Esophagus squamous epithelium (tissue), 5 donors: ENCODE results near the gene MELK. TPM values are rescaled to one million over a fixed set of nuclear protein-coding genes. Genes with fewer than 3 reads are reported as not detected.

Source experiments
- DNase-seq: peaks from one replicate; lab custom pipeline; 2025; lab: John Stamatoyannopoulos, UW
- H3K27ac ChIP-seq, 4 donors: fragments of 200-600 bp; sonication (generic); one replicate each; pipeline ENCODE4 v1.5.1; 2016 to 2019; ENCODE audit warnings: mild to moderate bottlenecking in 1 of 4
- H3K27me3 ChIP-seq, 4 donors: fragments of 200-600 bp; sonication (generic); 1 replicate in 3 of 4; 2 replicates in 1 of 4; pipeline versions ENCODE4 v1.5.1 to v1.6.0; 2017 to 2021; ENCODE audit warnings: antibody characterized with exemption in 1 of 4
- H3K36me3 ChIP-seq, 3 donors: fragments of 200-600 bp; sonication (generic); one replicate each; pipeline ENCODE4 v1.5.1; 2016 to 2019
- H3K4me1 ChIP-seq, 3 donors: fragments of 200-600 bp; sonication (generic); one replicate each; pipeline ENCODE4 v1.5.1; 2017 to 2019
- H3K4me3 ChIP-seq, 4 donors: fragments of 200-600 bp; sonication (generic); 1 replicate in 3 of 4; 2 replicates in 1 of 4; pipeline ENCODE4 v1.5.1; 2016 to 2019; ENCODE audit warnings: mild to moderate bottlenecking in 2 of 4, moderate library complexity in 1 of 4
- H3K9me3 ChIP-seq, 3 donors: fragments of 200-600 bp; sonication (generic); one replicate each; pipeline ENCODE4 v1.5.1; 2016 to 2019
- CTCF ChIP-seq, 6 experiments: fragments of 450-650 bp in 4 of 6; fragments of 200-600 bp in 2 of 6; sonication (generic) in 2 of 6; IDR thresholded peaks; one replicate each; pipeline ENCODE4 v1.5.1; 2016 to 2019; ENCODE audit warnings: antibody characterized with exemption in 6 of 6, mild to moderate bottlenecking in 4 of 6, moderate library complexity in 4 of 6
- POLR2A ChIP-seq, 4 donors: fragments of 450-650 bp; IDR thresholded peaks; one replicate each; pipeline ENCODE4 v1.6.1; 2017; ENCODE audit warnings: antibody characterized with exemption in 4 of 4, mild to moderate bottlenecking in 4 of 4, moderate library complexity in 3 of 4
- WGBS, 2 donors: methylation state at CpG; one replicate each; pipeline ENCODE4 v1.1.5; 2018; 5-methylcytosine and 5-hydroxymethylcytosine counted together
- intact Hi-C: fragments of 100-400 bp; cut with DNase I; formaldehyde crosslinking; loops from one replicate; pipeline ENCODE4 v1.15.0; 2022
- total RNA-seq, 4 donors: library from RNA; depleted of rRNA; stranded (reverse); fragments of >200 nt; gene quantifications; one replicate each; pipeline ENCODE4 v1.1.0, GENCODE V29; 2016
- donor health status: DM: yes; HTN: yes; CAD: no.

MELK gene
- total RNA-seq, 4 donors from 2014 or later = 5.0 to 21.1 (median 12.4) TPM

- Histone ChIP-seq H3K9me3 (no peaks in the 10 kb centered on the region), H3K4me3 (no peak overlapping the region), H3K36me3 (no peaks in the 10 kb centered on the region), H3K27ac (no peak overlapping the region), H3K4me1 (no peaks in the 10 kb centered on the region), H3K27me3 (no peaks in the 10 kb centered on the region)
- no peak for DNase-seq
- 60 to 84% methylated on average over 2 of the region's 4 CpGs for WGBS, 2 donors
- intact Hi-C loops = no loop called here
- TF ChIP-seq POLR2A (IDR thresholded peaks at IDR 0.05) (no peak), CTCF (IDR thresholded peaks at IDR 0.05) (no peak)
Measured at GRCh38 chr9:36537861-36538260, 34.8 kb upstream of the MELK start.

DNA sequence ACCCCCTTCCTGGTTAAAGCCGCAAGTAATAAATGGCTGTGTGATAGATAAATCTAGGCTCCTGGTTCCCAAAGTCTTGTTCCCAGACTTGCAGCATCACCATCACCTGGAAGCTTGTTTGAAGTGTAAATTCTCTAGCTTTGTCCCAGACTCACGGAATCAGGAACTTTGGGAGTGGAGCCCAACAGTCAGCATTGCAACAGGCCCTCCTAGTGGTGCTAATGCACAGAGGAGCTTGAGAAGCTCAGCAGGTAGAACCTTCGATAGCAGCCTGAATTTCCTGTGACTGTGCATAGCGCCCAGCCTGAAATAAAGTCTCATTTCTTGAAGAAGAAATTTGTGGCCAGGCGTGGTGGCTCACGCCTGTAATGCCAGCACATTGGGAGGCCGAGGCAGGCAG lies 30.3 kb upstream of the MELK start:
- TF ChIP-seq CTCF (IDR thresholded peaks at IDR 0.05) (no peak), POLR2A (IDR thresholded peaks at IDR 0.05) (no peak)
- Histone ChIP-seq H3K27ac (no peak overlapping the region), H3K9me3 (no peaks in the 10 kb centered on the region), H3K27me3 (no peaks in the 10 kb centered on the region), H3K4me1 (peaks cover 0 to 11% (median 0%) of the 10 kb centered on the region in 3 donors), H3K36me3 (no peaks in the 10 kb centered on the region), H3K4me3 (no peak overlapping the region)
- 77 to 87% methylated on average over 3 to 7 of the region's 7 CpGs for WGBS, 2 donors
- DNase-seq = no peak
- intact Hi-C loops = no loop called here

- intact Hi-C loops = no loop called here
- Histone ChIP-seq H3K4me1 (peaks cover 0 to 11% (median 0%) of the 10 kb centered on the region in 3 donors), H3K36me3 (no peaks in the 10 kb centered on the region), H3K9me3 (no peaks in the 10 kb centered on the region), H3K27me3 (no peaks in the 10 kb centered on the region), H3K4me3 (no peak overlapping the region), H3K27ac (no peak overlapping the region)
- DNase-seq = no peak
- TF ChIP-seq CTCF (IDR thresholded peaks at IDR 0.05) (no peak), POLR2A (IDR thresholded peaks at IDR 0.05) (no peak)
- WGBS, 2 donors = 9 to 30% methylated on average over 7 of the region's 7 CpGs
Measured at GRCh38 chr9:36543916-36544315, 28.8 kb upstream of the MELK start.

GRCh38 chr9:36547598-36547997 lies 25.1 kb upstream of the MELK start:
- no peaks in the 10 kb centered on the region for H3K36me3 ChIP-seq
- no peak for DNase-seq
- H3K27ac ChIP-seq = no peak overlapping the region
- H3K9me3 ChIP-seq = no peaks in the 10 kb centered on the region
- TF ChIP-seq POLR2A (IDR thresholded peaks at IDR 0.05) (no peak), CTCF (IDR thresholded peaks at IDR 0.05) (no peak)
- H3K4me1 ChIP-seq = peaks cover 0 to 21% (median 0%) of the 10 kb centered on the region in 3 donors
- intact Hi-C loops = no loop called here
- H3K4me3 ChIP-seq = no peak overlapping the region
- H3K27me3 ChIP-seq = no peaks in the 10 kb centered on the region
- 70 to 72% methylated on average over 3 of the region's 3 CpGs for WGBS, 2 donors

- peaks cover 0 to 20% (median 0%) of the 10 kb centered on the region in 3 donors for H3K4me1 ChIP-seq
- H3K36me3 ChIP-seq = no peaks in the 10 kb centered on the region
- no peak for DNase-seq
- H3K27ac ChIP-seq = no peak overlapping the region
- whole genome bisulfite sequencing, 2 donors = 60 to 71% methylated on average over 1 of the region's 1 CpG
- TF ChIP-seq CTCF (IDR thresholded peaks at IDR 0.05) (no peak), POLR2A (IDR thresholded peaks at IDR 0.05) (no peak)
- no peaks in the 10 kb centered on the region for H3K9me3 ChIP-seq
- H3K27me3 ChIP-seq = no peaks in the 10 kb centered on the region
- no peak overlapping the region for H3K4me3 ChIP-seq
- intact Hi-C loops = no loop called here
Measured at GRCh38 chr9:36548454-36548853, 24.2 kb upstream of the MELK start.
